Parathyroid adenoma (tissue), 2 donors: ENCODE data around the gene TRAF1.

Source experiments
- H2AFZ ChIP-seq: fragments of 300-600 bp; sonication (generic); one replicate; pipeline ENCODE4 v1.7.0; 2017; ENCODE audit warnings: antibody characterized with exemption, mild to moderate bottlenecking
- H3K27ac ChIP-seq: fragments of 300-600 bp; sonication (generic); one replicate; pipeline ENCODE4 v1.7.0; 2017
- H3K27me3 ChIP-seq: fragments of 300-600 bp; sonication (generic); one replicate; pipeline ENCODE4 v1.7.0; 2017; ENCODE audit warnings: low read length; ENCODE audit not compliant: control insufficient read depth, insufficient read depth
- H3K36me3 ChIP-seq: fragments of 300-600 bp; sonication (generic); one replicate; pipeline ENCODE4 v1.7.0; 2017; ENCODE audit warnings: low read length; ENCODE audit not compliant: control insufficient read depth, insufficient read depth
- H3K4me1 ChIP-seq: fragments of 300-600 bp; sonication (generic); one replicate; pipeline ENCODE4 v1.7.0; 2017; ENCODE audit warnings: control low read depth
- H3K4me2 ChIP-seq: fragments of 300-600 bp; sonication (generic); one replicate; pipeline ENCODE4 v1.7.0; 2017; ENCODE audit warnings: low read length
- H3K4me3 ChIP-seq: fragments of 300-600 bp; sonication (generic); one replicate; pipeline ENCODE4 v1.7.0; 2017; ENCODE audit warnings: low read depth, low read length
- H3K79me2 ChIP-seq: fragments of 300-600 bp; sonication (generic); one replicate; pipeline ENCODE4 v1.7.0; 2017; ENCODE audit warnings: control low read depth
- H3K9ac ChIP-seq: fragments of 300-600 bp; sonication (generic); one replicate; pipeline ENCODE4 v1.7.0; 2017; ENCODE audit warnings: mild to moderate bottlenecking
- H3K9me3 ChIP-seq: fragments of 300-600 bp; sonication (generic); one replicate; pipeline ENCODE4 v1.7.0; 2017; ENCODE audit warnings: low read length; ENCODE audit not compliant: control insufficient read depth
- TF ChIP-seq, protein P1 (sequence below): fragments of 300-600 bp; sonication (generic); IDR thresholded peaks from one replicate; pipeline ENCODE4 v1.7.0; 2017; ENCODE audit warnings: antibody characterized with exemption, mild to moderate bottlenecking
- donor health status: primary hyperparathyroidism.

The TRAF1 gene

DNA sequence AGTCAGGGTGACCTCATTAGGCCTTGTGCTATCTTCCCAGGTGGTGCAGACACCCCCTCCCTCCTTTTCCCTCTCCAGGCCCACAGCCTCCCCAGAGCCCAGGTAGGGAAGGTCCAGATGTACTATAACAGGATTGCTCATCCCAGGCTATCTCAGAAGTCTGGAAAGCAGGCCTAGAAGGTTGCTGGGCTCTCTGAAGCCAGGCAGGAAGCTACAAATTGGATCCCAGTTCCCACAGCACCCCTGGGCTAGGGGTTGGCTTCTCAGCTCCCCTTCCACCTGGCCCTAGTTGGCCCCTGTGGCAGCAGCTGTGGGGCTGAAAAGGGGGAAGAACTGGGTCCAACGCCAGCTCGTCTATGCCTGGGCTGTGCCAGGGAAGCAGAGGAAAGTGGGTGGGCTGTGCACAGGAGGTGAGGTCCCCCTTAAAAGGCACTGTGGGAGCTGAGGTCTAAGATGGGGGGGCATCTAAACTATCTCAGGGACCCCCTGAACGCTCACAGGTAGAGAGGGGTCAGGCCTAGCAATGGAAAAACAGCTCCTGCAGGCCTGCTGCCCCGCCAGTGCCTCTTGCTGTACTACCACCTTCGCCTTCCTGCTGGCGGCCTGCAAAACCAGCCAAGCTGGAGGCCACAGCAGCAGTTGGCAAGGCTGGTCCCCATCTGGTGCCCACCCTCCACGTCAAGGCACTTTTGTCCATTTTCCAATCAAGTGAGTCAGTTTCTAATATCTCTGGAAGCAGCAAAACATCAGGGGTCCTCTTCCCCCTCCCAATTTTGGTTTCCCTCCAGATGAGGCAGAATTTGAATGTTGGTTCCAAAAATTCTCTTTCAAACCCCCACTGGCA is 70.5 kb downstream of the TRAF1 start:
- Histone ChIP-seq H3K4me3 (no peak overlapping the region), H3K4me1 (no peaks in the 10 kb centered on the region), H3K9ac (no peak overlapping the region), H3K27ac (no peak overlapping the region), H3K4me2 (no peak overlapping the region), H3K27me3 (no peaks in the 10 kb centered on the region), H3K9me3 (no peaks in the 10 kb centered on the region), H3K36me3 (no peaks in the 10 kb centered on the region), H3K79me2 (no peaks in the 10 kb centered on the region), H2AFZ (no peak overlapping the region)
- TF ChIP-seq, protein P1, sequence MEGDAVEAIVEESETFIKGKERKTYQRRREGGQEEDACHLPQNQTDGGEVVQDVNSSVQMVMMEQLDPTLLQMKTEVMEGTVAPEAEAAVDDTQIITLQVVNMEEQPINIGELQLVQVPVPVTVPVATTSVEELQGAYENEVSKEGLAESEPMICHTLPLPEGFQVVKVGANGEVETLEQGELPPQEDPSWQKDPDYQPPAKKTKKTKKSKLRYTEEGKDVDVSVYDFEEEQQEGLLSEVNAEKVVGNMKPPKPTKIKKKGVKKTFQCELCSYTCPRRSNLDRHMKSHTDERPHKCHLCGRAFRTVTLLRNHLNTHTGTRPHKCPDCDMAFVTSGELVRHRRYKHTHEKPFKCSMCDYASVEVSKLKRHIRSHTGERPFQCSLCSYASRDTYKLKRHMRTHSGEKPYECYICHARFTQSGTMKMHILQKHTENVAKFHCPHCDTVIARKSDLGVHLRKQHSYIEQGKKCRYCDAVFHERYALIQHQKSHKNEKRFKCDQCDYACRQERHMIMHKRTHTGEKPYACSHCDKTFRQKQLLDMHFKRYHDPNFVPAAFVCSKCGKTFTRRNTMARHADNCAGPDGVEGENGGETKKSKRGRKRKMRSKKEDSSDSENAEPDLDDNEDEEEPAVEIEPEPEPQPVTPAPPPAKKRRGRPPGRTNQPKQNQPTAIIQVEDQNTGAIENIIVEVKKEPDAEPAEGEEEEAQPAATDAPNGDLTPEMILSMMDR, result no peak

DNA sequence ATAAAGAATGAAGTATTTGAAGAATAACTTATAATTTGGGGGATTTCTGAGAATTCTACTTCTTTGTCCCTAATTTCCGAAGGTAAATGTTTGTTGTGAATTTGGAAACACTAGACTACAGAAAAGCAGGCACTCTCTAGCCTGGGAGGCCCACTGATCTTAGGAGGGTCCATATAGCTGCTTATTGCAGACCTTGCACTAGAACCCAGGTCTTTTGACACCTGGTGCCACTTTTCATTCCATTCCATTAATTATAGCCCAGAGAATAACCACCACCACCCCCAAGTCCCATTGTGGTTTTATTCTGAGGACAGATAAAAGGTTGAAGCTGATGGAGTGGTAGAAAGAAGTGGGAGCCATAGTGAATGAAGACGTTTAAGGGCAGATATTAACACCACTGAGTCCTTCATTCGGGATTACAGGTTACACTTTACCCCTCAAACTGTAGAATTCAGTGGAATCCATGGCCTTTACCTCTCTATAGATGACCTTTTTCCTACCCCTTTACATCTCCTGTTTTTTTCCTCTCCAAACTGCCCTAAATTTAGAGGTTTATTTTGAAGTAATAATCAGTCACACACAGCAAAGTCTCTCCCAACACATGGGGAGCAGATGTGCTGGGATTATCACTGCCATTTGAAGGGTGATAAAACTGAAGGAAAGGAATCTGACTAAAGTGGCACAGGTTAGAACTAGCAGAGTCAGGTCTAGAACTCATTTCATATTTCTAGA is 71.8 kb downstream of the TRAF1 start:
- Histone ChIP-seq H3K27ac (no peak overlapping the region), H3K79me2 (no peaks in the 10 kb centered on the region), H3K36me3 (no peaks in the 10 kb centered on the region), H3K9me3 (no peaks in the 10 kb centered on the region), H3K4me1 (no peaks in the 10 kb centered on the region), H2AFZ (no peak overlapping the region), H3K9ac (no peak overlapping the region), H3K4me3 (no peak overlapping the region), H3K27me3 (no peaks in the 10 kb centered on the region), H3K4me2 (no peak overlapping the region)
- TF ChIP-seq, protein P1, result no peak

DNA sequence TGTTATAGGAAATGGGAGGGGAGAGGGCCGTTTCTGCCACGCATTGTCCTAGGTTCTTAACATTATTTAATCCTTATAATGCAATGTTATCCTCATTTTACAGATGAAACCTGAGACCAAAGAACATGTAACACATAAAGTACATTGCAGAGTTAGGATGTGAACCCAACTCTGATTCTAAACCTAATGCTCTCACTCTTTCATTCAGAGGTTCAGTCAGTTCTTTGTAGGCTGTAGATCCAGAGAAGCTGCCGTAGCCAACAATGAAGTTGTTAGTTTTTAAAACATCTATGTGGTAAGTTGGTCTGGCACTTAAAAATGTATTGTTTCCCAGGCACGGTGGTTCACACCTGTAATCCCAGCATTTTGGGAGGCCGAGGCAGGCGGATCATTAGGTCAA is 73.4 kb downstream of the TRAF1 start:
- Histone ChIP-seq H3K36me3 (no peaks in the 10 kb centered on the region), H3K27me3 (no peaks in the 10 kb centered on the region), H3K4me3 (no peak overlapping the region), H3K9ac (no peak overlapping the region), H3K4me1 (no peaks in the 10 kb centered on the region), H3K4me2 (no peak overlapping the region), H3K9me3 (no peaks in the 10 kb centered on the region), H2AFZ (no peak overlapping the region), H3K27ac (no peak overlapping the region), H3K79me2 (no peaks in the 10 kb centered on the region)
- TF ChIP-seq, protein P1, result no peak
